B cell (primary cell): ENCODE data around the gene PCDH8. TPM values are rescaled to one million over a fixed set of nuclear protein-coding genes. Genes with fewer than 3 reads are reported as not detected.
A peak's percentile ranks its signal among the peaks of the same experiment; 100 is the strongest.

Experiments used
- ATAC-seq: fragments of 200-7000 bp; cut with Tn5 transposase; one replicate; pipeline ENCODE4 v1.10.0; 2021; ENCODE audit warnings: low read depth, mild to moderate bottlenecking, moderate number of reproducible peaks, moderate library complexity
- CTCF ChIA-PET: fragments of 350-600 bp; sonication (Branson Sonifier 250); formaldehyde crosslinking; loops from one replicate; lab custom pipeline; 2021; ENCODE audit warnings: antibody characterized with exemption, inconsistent platforms; lab: Charles Lee
- POLR2A ChIA-PET: fragments of 350-600 bp; sonication (Branson Sonifier 250); formaldehyde crosslinking; loops from one replicate; lab custom pipeline; 2021; ENCODE audit warnings: antibody characterized with exemption; lab: Charles Lee
- DNase-seq: peaks from one replicate; pipeline ENCODE4 v3.0.0; 2013
- H2AFZ ChIP-seq: 2 replicates; pipeline ENCODE4 v1.6.1; 2012; ENCODE audit warnings: mild to moderate bottlenecking, low read depth, low read length; ENCODE audit not compliant: insufficient read depth, poor library complexity, severe bottlenecking
- H3K27ac ChIP-seq, 2 donors: 1 replicate in 1 of 2; 2 replicates in 1 of 2; pipeline ENCODE4 v1.5.1; 2012 to 2013; ENCODE audit warnings: low read length in 2 of 2, mild to moderate bottlenecking in 2 of 2, moderate library complexity in 1 of 2
- H3K27me3 ChIP-seq, 4 experiments: fragments of 200-600 bp in 1 of 4; sonication (generic) in 1 of 4; replicated peaks in 1 of 4; 1 replicate in 2 of 4; 2 replicates in 2 of 4; pipeline versions ENCODE4 v1.6.1 to v1.7.0; 2013 to 2016; ENCODE audit warnings: low read length in 3 of 4, mild to moderate bottlenecking in 2 of 4, mixed read lengths in 1 of 4, moderate library complexity in 1 of 4; ENCODE audit not compliant: insufficient read depth in 4 of 4, control insufficient read depth in 3 of 4; ENCODE audit errors: control extremely low read depth in 1 of 4
- H3K36me3 ChIP-seq, 2 experiments: replicated peaks in 1 of 2; 1 replicate in 1 of 2; 2 replicates in 1 of 2; pipeline versions ENCODE4 v1.6.1 to v1.7.1; 2013; ENCODE audit warnings: low read length in 1 of 2; ENCODE audit not compliant: insufficient read depth in 2 of 2, control insufficient read depth in 1 of 2; ENCODE audit errors: control extremely low read depth in 1 of 2, extremely low read depth in 1 of 2
- H3K4me1 ChIP-seq, 2 donors: fragments of 200-600 bp in 1 of 2; sonication (generic) in 1 of 2; 1 replicate in 1 of 2; 2 replicates in 1 of 2; pipeline versions ENCODE4 v1.5.1 to v1.6.1; 2013 to 2017; ENCODE audit warnings: low read length in 2 of 2; ENCODE audit not compliant: control insufficient read depth in 2 of 2, insufficient read depth in 2 of 2
- H3K4me2 ChIP-seq: replicated peaks from 2 replicates; pipeline ENCODE3; 2012; ENCODE audit warnings: mild to moderate bottlenecking, low read depth, low read length; ENCODE audit not compliant: poor library complexity, severe bottlenecking
- H3K4me3 ChIP-seq, 5 experiments: fragments of 200-600 bp in 1 of 5; sonication (generic) in 1 of 5; 1 replicate in 3 of 5; 2 replicates in 2 of 5; pipeline versions ENCODE4 v1.5.1 to v1.7.0; 2011 to 2016; ENCODE audit warnings: low read length in 4 of 5, mild to moderate bottlenecking in 4 of 5, low read depth in 2 of 5, control low read depth in 1 of 5, moderate library complexity in 1 of 5; ENCODE audit not compliant: insufficient read depth in 1 of 5; ENCODE audit errors: control extremely low read depth in 1 of 5, extremely low read depth in 1 of 5
- H3K79me2 ChIP-seq: fragments of 200-600 bp; sonication (generic); one replicate; pipeline ENCODE4 v1.6.0; 2016; ENCODE audit warnings: low read length; ENCODE audit not compliant: control insufficient read depth, insufficient read depth
- H3K9ac ChIP-seq: fragments of 200-600 bp; sonication (generic); 2 replicates; pipeline ENCODE4 v1.6.1; 2017; ENCODE audit warnings: mild to moderate bottlenecking, low read length, moderate library complexity
- H3K9me3 ChIP-seq, 3 donors: one replicate each; pipeline versions ENCODE4 v1.6.1 to v1.7.1; 2013; ENCODE audit warnings: low read length in 2 of 3; ENCODE audit not compliant: control insufficient read depth in 2 of 3, insufficient read depth in 1 of 3; ENCODE audit errors: control extremely low read depth in 1 of 3
- H4K20me1 ChIP-seq: 2 replicates; pipeline ENCODE4 v1.6.0; 2012; ENCODE audit warnings: mild to moderate bottlenecking, low read length; ENCODE audit not compliant: insufficient read depth, control insufficient read depth, poor library complexity, severe bottlenecking
- H3K27ac Mint-ChIP-seq: one replicate; pipeline ENCODE4 v1.8.0; 2021; ENCODE audit warnings: mixed read lengths
- H3K27me3 Mint-ChIP-seq: one replicate; pipeline ENCODE4 v1.8.0; 2021; ENCODE audit warnings: mixed read lengths
- H3K4me1 Mint-ChIP-seq: one replicate; pipeline ENCODE4 v1.8.0; 2021; ENCODE audit warnings: mixed read lengths
- H3K4me3 Mint-ChIP-seq: one replicate; pipeline ENCODE4 v1.8.0; 2021; ENCODE audit warnings: mixed read lengths
- H3K9me3 Mint-ChIP-seq: one replicate; pipeline ENCODE4 v1.8.0; 2022; ENCODE audit warnings: mixed read lengths; ENCODE audit not compliant: insufficient read depth
- CTCF ChIP-seq: fragments of 200-600 bp; IDR thresholded peaks from one replicate; pipeline ENCODE4 v1.8.0; 2022; ENCODE audit warnings: antibody characterized with exemption, mild to moderate bottlenecking
- EZH2 ChIP-seq: IDR thresholded peaks from 2 replicates; pipeline ENCODE4 v1.6.1; 2012; ENCODE audit warnings: borderline replicate concordance, low read depth, mild to moderate bottlenecking, moderate library complexity, low read length; ENCODE audit not compliant: insufficient read depth, poor library complexity, severe bottlenecking
- WGBS: methylation state at CpG from one replicate; pipeline ENCODE4 v1.1.5; 2013; ENCODE audit warnings: missing lambda C conversion rate; ENCODE audit not compliant: insufficient coverage; 5-methylcytosine and 5-hydroxymethylcytosine counted together
- intact Hi-C: fragments of 100-400 bp; cut with micrococcal nuclease; formaldehyde crosslinking; loops from one replicate; pipeline ENCODE4 v1.10.0; 2022
- polyA plus RNA-seq: library from polyadenylated mRNA; depleted of rRNA; stranded (reverse); fragments of >200 nt; gene quantifications from 2 replicates; pipeline ENCODE4 v1.2.3, GENCODE V29; 2012
- total RNA-seq, 2 donors: library from RNA; stranded (reverse); fragments of 120-200 nt in 1 of 2; gene quantifications; 1 replicate in 1 of 2; 2 replicates in 1 of 2; pipeline versions ENCODE4 v1.2.3 to v1.2.4, GENCODE V29; 2013 to 2022

The PCDH8 gene
- total and polyA plus RNA-seq, 2 donors (not counting 1 experiment from before 2014, with no cell fraction given): not detected

GRCh38 chr13:52810011-52810410 is 38.4 kb downstream of the PCDH8 start:
- Mint-ChIP-seq H3K27me3 (peaks cover 18% of the 10 kb centered on the region), H3K4me1 (no peaks in the 10 kb centered on the region), H3K9me3 (no peaks in the 10 kb centered on the region), H3K27ac (no peak overlapping the region), H3K4me3 (no peak overlapping the region)
- ATAC-seq: no peak
- no peaks in the 10 kb centered on the region for H3K36me3 ChIP-seq
- ChIA-PET POLR2A (no interaction called here), CTCF (interaction anchor here (1.2 to 1.9 kb wide), 5 partner anchors 22 to 201 kb away, joined by 4 to 9 read pairs (median 6); no protein-coding TSS in a partner anchor)
- no peak overlapping the region for H3K9ac ChIP-seq
- DNase-seq: no peak
- H3K9me3 ChIP-seq: peaks cover 0 to under 1% (median 0%) of the 10 kb centered on the region in 3 donors
- WGBS: 100% methylated on average over 1 of the region's 5 CpGs
- H3K27me3 ChIP-seq: peaks cover 0 to 3% (median 0%) of the 10 kb centered on the region in 4 experiments
- H3K27ac ChIP-seq: no peak overlapping the region
- intact Hi-C loops: no loop called here
- H4K20me1 ChIP-seq: no peaks in the 10 kb centered on the region
- no peaks in the 10 kb centered on the region for H3K79me2 ChIP-seq
- TF ChIP-seq EZH2: no peak
- TF ChIP-seq CTCF: no peak
- no peaks in the 10 kb centered on the region for H3K4me1 ChIP-seq
- H3K4me2 ChIP-seq: no peak overlapping the region
- H3K4me3 ChIP-seq: no peak overlapping the region
- no peak overlapping the region for H2AFZ ChIP-seq

GRCh38 chr13:52809310-52809769 is 39.1 kb downstream of the PCDH8 start:
- peaks cover 19% of the 10 kb centered on the region for H3K27me3 Mint-ChIP-seq
- intact Hi-C loops: loop anchor here (1.0 kb wide), 1 partner anchor 144 kb away; no protein-coding TSS in a partner anchor
- Histone ChIP-seq H3K4me2 (no peak overlapping the region), H4K20me1 (no peaks in the 10 kb centered on the region), H3K9me3 (no peaks in the 10 kb centered on the region), H3K79me2 (no peaks in the 10 kb centered on the region), H2AFZ (no peak overlapping the region), H3K4me1 (no peaks in the 10 kb centered on the region), H3K36me3 (no peaks in the 10 kb centered on the region), H3K9ac (no peak overlapping the region), H3K27me3 (peaks cover 0 to 3% (median 0%) of the 10 kb centered on the region in 4 experiments), H3K4me3 (no peak overlapping the region), H3K27ac (no peak overlapping the region)
- ChIA-PET POLR2A (no interaction called here), CTCF (interaction anchor here (0.9 to 1.9 kb wide), 8 partner anchors 21 to 203 kb away, joined by 3 to 9 read pairs (median 6); no protein-coding TSS in a partner anchor)
- ATAC-seq (peak; percentile 24), DNase-seq (peak; percentile 53)
- no peak overlapping the region for H3K27ac Mint-ChIP-seq
- no peaks in the 10 kb centered on the region for H3K9me3 Mint-ChIP-seq
- H3K4me3 Mint-ChIP-seq: no peak overlapping the region
- 9% methylated on average over 1 of the region's 3 CpGs for WGBS
- TF ChIP-seq CTCF (peak; percentile 70), EZH2 (no peak)
- H3K4me1 Mint-ChIP-seq: no peaks in the 10 kb centered on the region
